ENCODE results near the gene DLST. TPM values are rescaled to one million over a fixed set of nuclear protein-coding genes. Genes with fewer than 3 reads are reported as not detected.

Gene DLST
- polyA plus RNA-seq, 1 of the 3 experiments (the other 2 are of a cell fraction) = 92.3 TPM

DNA sequence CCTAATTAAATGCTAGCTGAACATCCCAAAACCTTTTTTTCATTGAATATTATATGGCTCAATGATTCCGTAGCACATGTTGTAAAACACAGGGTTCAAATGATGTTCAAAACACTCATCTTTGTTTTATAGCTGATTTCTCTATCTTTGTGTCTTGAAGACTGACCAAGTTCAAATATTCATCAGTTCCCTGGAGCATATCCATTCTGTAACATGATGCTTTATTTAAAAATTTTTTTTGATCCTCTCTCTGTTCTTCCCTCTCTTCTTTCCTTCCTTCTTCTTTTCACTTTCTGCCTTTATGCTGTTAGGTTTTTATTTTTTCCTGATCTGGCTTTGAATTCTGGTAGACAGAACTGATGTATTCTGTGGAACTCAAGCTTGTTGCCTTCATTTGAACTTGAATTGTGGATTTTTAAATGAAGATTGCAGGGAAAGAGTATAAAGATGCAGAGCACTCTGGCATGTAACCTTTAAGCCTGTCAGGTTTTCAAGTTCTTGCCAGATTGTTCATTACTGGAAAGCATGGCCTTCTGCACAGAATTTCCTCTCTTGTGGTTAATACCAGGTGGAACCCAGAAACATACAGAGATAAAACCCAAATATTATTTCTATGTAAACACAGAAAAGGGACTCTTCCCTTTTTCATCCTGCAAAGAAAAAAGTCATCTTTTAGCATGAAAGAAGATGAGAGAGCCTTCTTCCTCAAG lies 45.3 kb upstream of the DLST start:
- WGBS (ENCODE audit: low lambda C conversion rate) = 86% methylated on average over 1 of the region's 1 CpG
- no peaks in the 10 kb centered on the region for H3K9me3 ChIP-seq
- H3K4me3 ChIP-seq (ENCODE audit: low read depth in 2 of 2, low read length in 1 of 2) = no peak overlapping the region
- peak overlapping the region; percentile 72 to 83; a peak in 3 of 4 replicates for H3K27ac ChIP-seq (ENCODE audit: low read depth in 2 of 2, low read length in 1 of 2)
- no peaks in the 10 kb centered on the region for H3K27me3 ChIP-seq (ENCODE audit: insufficient read depth)
- H3K4me2 ChIP-seq = peak overlapping the region; percentile 10; the same call in 1 of the 2 replicates
- DNase-seq = no peak
- no peak for TF ChIP-seq GATA2 (CRISPR knock-in tag; IDR thresholded peaks at IDR 0.05)
- TF ChIP-seq, protein P1, sequence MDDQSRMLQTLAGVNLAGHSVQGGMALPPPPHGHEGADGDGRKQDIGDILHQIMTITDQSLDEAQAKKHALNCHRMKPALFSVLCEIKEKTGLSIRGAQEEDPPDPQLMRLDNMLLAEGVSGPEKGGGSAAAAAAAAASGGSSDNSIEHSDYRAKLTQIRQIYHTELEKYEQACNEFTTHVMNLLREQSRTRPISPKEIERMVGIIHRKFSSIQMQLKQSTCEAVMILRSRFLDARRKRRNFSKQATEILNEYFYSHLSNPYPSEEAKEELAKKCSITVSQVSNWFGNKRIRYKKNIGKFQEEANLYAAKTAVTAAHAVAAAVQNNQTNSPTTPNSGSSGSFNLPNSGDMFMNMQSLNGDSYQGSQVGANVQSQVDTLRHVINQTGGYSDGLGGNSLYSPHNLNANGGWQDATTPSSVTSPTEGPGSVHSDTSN (IDR thresholded peaks at IDR 0.05) = no peak
- TF ChIP-seq TCF12 (IDR thresholded peaks at IDR 0.05) = peak; percentile 41; the same call in 1 of the 2 replicates
- TF ChIP-seq NFIC (IDR thresholded peaks at IDR 0.05; ENCODE audit: borderline replicate concordance) = peak; percentile 7; the same call in 1 of the 2 replicates
- no peaks in the 10 kb centered on the region for H4K20me1 ChIP-seq (ENCODE audit: insufficient read depth)
- no peak overlapping the region for H2AFZ ChIP-seq (ENCODE audit: low read depth)
- peaks cover 19 to 22% of the 10 kb centered on the region in 2 experiments for H3K4me1 ChIP-seq (ENCODE audit: control insufficient read depth in 1 of 2, insufficient read depth in 2 of 2, low read depth in 1 of 2, low read length in 1 of 2)
- CTCF ChIA-PET = interaction anchor here (0.7 to 2.5 kb wide), 4 partner anchors 21 to 69 kb away, joined by 3 to 12 read pairs (median 7); no protein-coding TSS in a partner anchor
- H3F3A ChIP-seq (replicated peaks; ENCODE audit: insufficient read depth) = peaks cover 43% of the 10 kb centered on the region
- no peaks in the 10 kb centered on the region; the same call in 1 of the 2 replicates for H3K9me2 ChIP-seq
- peaks cover 42 to 57% of the 10 kb centered on the region in 2 experiments for H3K36me3 ChIP-seq (replicated peaks in 1 of 2; ENCODE audit: control insufficient read depth in 1 of 2, insufficient read depth in 2 of 2, low read length in 1 of 2)
- H3K9ac ChIP-seq = no peak overlapping the region
- POLR2A ChIA-PET = no interaction called here
- 0 out of 2 replicates have a peak, but pooled peaks cover 5% of the 10 kb centered on the region for H3K79me2 ChIP-seq (ENCODE audit: insufficient read depth)

DNA sequence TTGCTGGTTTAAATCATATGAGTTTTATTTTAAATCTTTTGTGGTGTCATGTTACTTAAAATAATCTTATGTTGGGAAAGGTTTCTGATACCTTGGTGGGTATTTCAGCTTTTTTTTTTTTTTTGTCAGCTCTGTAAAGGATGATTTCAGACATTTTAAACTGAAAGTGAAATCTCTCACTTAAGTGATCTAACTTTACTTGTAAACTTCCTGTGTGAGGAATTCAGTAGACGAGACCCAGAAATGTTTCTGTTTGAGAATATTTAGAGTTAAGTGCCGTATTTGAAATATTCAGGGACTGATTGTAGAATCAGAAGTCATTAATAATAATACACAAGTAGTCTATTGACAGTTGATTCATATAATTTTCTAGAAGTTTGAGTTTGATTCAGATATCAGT lies 43.5 kb upstream of the DLST start:
- H4K20me1 ChIP-seq (ENCODE audit: insufficient read depth) = no peaks in the 10 kb centered on the region
- H3F3A ChIP-seq (replicated peaks; ENCODE audit: insufficient read depth) = peaks cover 34% of the 10 kb centered on the region
- ChIA-PET POLR2A (no interaction called here), CTCF (interaction anchor here (2.5 kb wide), 1 partner anchor 68 kb away, joined by 9 read pairs; no protein-coding TSS in a partner anchor)
- no peak overlapping the region for H3K4me2 ChIP-seq
- no peaks in the 10 kb centered on the region; the same call in 1 of the 2 replicates for H3K9me2 ChIP-seq
- 78% methylated on average over 2 of the region's 2 CpGs for WGBS (ENCODE audit: low lambda C conversion rate)
- H2AFZ ChIP-seq (ENCODE audit: low read depth) = no peak overlapping the region
- H3K36me3 ChIP-seq (replicated peaks in 1 of 2; ENCODE audit: control insufficient read depth in 1 of 2, insufficient read depth in 2 of 2, low read length in 1 of 2) = peaks cover 37 to 45% of the 10 kb centered on the region in 2 experiments
- peak overlapping the region in 1 of 2 experiments; percentile 22; a peak in 1 of 4 replicates for H3K27ac ChIP-seq (ENCODE audit: low read depth in 2 of 2, low read length in 1 of 2)
- H3K27me3 ChIP-seq (ENCODE audit: insufficient read depth) = no peaks in the 10 kb centered on the region
- peaks cover 22 to 27% of the 10 kb centered on the region in 2 experiments for H3K4me1 ChIP-seq (ENCODE audit: control insufficient read depth in 1 of 2, insufficient read depth in 2 of 2, low read depth in 1 of 2, low read length in 1 of 2)
- no peak for DNase-seq
- H3K4me3 ChIP-seq (ENCODE audit: low read depth in 2 of 2, low read length in 1 of 2) = no peak overlapping the region
- H3K79me2 ChIP-seq (ENCODE audit: insufficient read depth) = 0 out of 2 replicates have a peak, but pooled peaks cover 5% of the 10 kb centered on the region
- TF ChIP-seq FOSL2 (IDR thresholded peaks at IDR 0.05; ENCODE audit: borderline replicate concordance, low read depth) (no peak), MEF2A (IDR thresholded peaks at IDR 0.05; ENCODE audit: borderline replicate concordance, low read depth) (no peak)
- no peaks in the 10 kb centered on the region for H3K9me3 ChIP-seq
- H3K9ac ChIP-seq = no peak overlapping the region

DNA sequence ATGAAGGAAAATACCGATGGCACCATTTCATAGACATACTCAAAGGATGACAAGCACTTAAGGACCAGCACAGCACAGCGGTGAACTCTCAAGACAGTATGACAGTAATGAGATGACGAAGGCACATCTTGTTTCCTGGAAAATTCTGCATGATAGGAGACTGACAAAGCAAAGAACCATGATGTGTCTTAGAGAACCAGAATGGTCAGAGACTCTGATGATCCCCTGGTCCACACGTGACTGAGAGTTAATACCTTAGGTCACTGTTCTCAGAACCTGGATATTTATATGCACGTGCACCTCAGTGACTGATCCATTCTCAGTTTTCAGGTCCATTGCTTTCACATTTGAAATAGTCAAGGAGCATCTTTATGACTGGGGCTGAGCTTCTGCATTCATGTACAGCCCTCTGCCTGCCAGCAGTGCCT lies 41.1 kb upstream of the DLST start:
- Histone ChIP-seq H3F3A (replicated peaks; ENCODE audit: insufficient read depth) (peaks cover 21% of the 10 kb centered on the region), H4K20me1 (ENCODE audit: insufficient read depth) (no peaks in the 10 kb centered on the region), H3K9me3 (no peaks in the 10 kb centered on the region), H3K4me1 (ENCODE audit: control insufficient read depth in 1 of 2, insufficient read depth in 2 of 2, low read depth in 1 of 2, low read length in 1 of 2) (peaks cover 14 to 42% of the 10 kb centered on the region in 2 experiments), H3K36me3 (replicated peaks in 1 of 2; ENCODE audit: control insufficient read depth in 1 of 2, insufficient read depth in 2 of 2, low read length in 1 of 2) (peaks cover 33 to 37% of the 10 kb centered on the region in 2 experiments), H3K27me3 (ENCODE audit: insufficient read depth) (no peaks in the 10 kb centered on the region), H3K4me3 (ENCODE audit: low read depth in 2 of 2, low read length in 1 of 2) (no peak overlapping the region), H3K9me2 (no peaks in the 10 kb centered on the region; the same call in 1 of the 2 replicates), H2AFZ (ENCODE audit: low read depth) (no peak overlapping the region), H3K4me2 (no peak overlapping the region), H3K79me2 (ENCODE audit: insufficient read depth) (0 out of 2 replicates have a peak, but pooled peaks cover 3% of the 10 kb centered on the region), H3K9ac (no peak overlapping the region), H3K27ac (ENCODE audit: low read depth in 2 of 2, low read length in 1 of 2) (0 out of 4 replicates have a peak overlapping the region, but pooled peaks of 1 of the 2 experiments have one; percentile 11)
- TF ChIP-seq SMC3 (IDR thresholded peaks at IDR 0.05; ENCODE audit: low read depth, low read length) = no peak
- TF ChIP-seq, protein P2, sequence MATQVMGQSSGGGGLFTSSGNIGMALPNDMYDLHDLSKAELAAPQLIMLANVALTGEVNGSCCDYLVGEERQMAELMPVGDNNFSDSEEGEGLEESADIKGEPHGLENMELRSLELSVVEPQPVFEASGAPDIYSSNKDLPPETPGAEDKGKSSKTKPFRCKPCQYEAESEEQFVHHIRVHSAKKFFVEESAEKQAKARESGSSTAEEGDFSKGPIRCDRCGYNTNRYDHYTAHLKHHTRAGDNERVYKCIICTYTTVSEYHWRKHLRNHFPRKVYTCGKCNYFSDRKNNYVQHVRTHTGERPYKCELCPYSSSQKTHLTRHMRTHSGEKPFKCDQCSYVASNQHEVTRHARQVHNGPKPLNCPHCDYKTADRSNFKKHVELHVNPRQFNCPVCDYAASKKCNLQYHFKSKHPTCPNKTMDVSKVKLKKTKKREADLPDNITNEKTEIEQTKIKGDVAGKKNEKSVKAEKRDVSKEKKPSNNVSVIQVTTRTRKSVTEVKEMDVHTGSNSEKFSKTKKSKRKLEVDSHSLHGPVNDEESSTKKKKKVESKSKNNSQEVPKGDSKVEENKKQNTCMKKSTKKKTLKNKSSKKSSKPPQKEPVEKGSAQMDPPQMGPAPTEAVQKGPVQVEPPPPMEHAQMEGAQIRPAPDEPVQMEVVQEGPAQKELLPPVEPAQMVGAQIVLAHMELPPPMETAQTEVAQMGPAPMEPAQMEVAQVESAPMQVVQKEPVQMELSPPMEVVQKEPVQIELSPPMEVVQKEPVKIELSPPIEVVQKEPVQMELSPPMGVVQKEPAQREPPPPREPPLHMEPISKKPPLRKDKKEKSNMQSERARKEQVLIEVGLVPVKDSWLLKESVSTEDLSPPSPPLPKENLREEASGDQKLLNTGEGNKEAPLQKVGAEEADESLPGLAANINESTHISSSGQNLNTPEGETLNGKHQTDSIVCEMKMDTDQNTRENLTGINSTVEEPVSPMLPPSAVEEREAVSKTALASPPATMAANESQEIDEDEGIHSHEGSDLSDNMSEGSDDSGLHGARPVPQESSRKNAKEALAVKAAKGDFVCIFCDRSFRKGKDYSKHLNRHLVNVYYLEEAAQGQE (IDR thresholded peaks at IDR 0.05; ENCODE audit: low read depth, low read length) = no peak
- TF ChIP-seq, protein P3, sequence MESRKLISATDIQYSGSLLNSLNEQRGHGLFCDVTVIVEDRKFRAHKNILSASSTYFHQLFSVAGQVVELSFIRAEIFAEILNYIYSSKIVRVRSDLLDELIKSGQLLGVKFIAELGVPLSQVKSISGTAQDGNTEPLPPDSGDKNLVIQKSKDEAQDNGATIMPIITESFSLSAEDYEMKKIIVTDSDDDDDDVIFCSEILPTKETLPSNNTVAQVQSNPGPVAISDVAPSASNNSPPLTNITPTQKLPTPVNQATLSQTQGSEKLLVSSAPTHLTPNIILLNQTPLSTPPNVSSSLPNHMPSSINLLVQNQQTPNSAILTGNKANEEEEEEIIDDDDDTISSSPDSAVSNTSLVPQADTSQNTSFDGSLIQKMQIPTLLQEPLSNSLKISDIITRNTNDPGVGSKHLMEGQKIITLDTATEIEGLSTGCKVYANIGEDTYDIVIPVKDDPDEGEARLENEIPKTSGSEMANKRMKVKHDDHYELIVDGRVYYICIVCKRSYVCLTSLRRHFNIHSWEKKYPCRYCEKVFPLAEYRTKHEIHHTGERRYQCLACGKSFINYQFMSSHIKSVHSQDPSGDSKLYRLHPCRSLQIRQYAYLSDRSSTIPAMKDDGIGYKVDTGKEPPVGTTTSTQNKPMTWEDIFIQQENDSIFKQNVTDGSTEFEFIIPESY (IDR thresholded peaks at IDR 0.05; ENCODE audit: borderline replicate concordance, low read depth) = no peak
- TF ChIP-seq POLR2AphosphoS5 (IDR thresholded peaks at IDR 0.05; ENCODE audit: low read depth, low read length) = no peak
- no peak for TF ChIP-seq MXI1 (IDR thresholded peaks at IDR 0.05; ENCODE audit: low read depth, low read length)
- no peak for TF ChIP-seq EP300 (IDR thresholded peaks at IDR 0.05; ENCODE audit: borderline replicate concordance in 1 of 2, low read depth in 1 of 2, low read length in 1 of 2)
- DNase-seq = no peak
- ChIA-PET POLR2A (no interaction called here), CTCF (interaction anchor here (1.5 kb wide), 2 partner anchors 10 to 20 kb away, joined by 3 to 6 read pairs; no protein-coding TSS in a partner anchor)
- WGBS (ENCODE audit: low lambda C conversion rate) = 80% methylated on average over 5 of the region's 5 CpGs
